ENCODE data around the gene TRAPPC13. TPM values are rescaled to one million over a fixed set of nuclear protein-coding genes. Genes with fewer than 3 reads are reported as not detected.
"Not testable (repeated sequence)": the region's sequence is repeated elsewhere in the genome, so short reads cannot be mapped to it uniquely, and the experiment has no call there.

Gene TRAPPC13
- total RNA-seq, 1 donor from 2014 or later: 26.3 TPM

- DNase-seq: not testable (repeated sequence)
These were observed 51.2 kb downstream of the TRAPPC13 start for GRCh38 chr5:65676056-65676455.

GRCh38 chr5:65682148-65682547 lies 57.3 kb downstream of the TRAPPC13 start:
- no peak for DNase-seq

GRCh38 chr5:65693121-65693520 lies 68.3 kb downstream of the TRAPPC13 start:
- DNase-seq: no peak

GRCh38 chr5:65695162-65695755 lies 70.4 kb downstream of the TRAPPC13 start:
- no peak for DNase-seq

GRCh38 chr5:65695896-65696295 lies 71.1 kb downstream of the TRAPPC13 start:
- DNase-seq: peak; percentile 17

- no peak for DNase-seq
These were observed 72.1 kb downstream of the TRAPPC13 start for GRCh38 chr5:65696892-65697291.

- DNase-seq: no peak
These were observed 74.5 kb downstream of the TRAPPC13 start for GRCh38 chr5:65699338-65699737.

GRCh38 chr5:65702036-65702435 lies 77.2 kb downstream of the TRAPPC13 start:
- no peak for DNase-seq

- no peak for DNase-seq
These were observed 79.9 kb downstream of the TRAPPC13 start for GRCh38 chr5:65704621-65705239.

- DNase-seq: no peak
These were observed 82.8 kb downstream of the TRAPPC13 start for GRCh38 chr5:65707663-65708062.

- DNase-seq: no peak
These were observed 83.3 kb downstream of the TRAPPC13 start for GRCh38 chr5:65708145-65708544.

Small RNA genes within 50 kb of the gene (small RNA-seq; reads per million reads assigned to genes)
- not detected for gene RNU6-540P (ENCODE audit: low replicate concordance)

Other genes with a start within 250 kb of the TRAPPC13 start
- gene ADAMTS6, start 143.1 kb upstream of the TRAPPC13 start, total RNA-seq: 7.0 TPM
- gene CENPK, start 61.9 kb upstream of the TRAPPC13 start, total RNA-seq: 20.3 TPM
- gene PPWD1, start 61.7 kb upstream of the TRAPPC13 start, total RNA-seq: 77.7 TPM
- 35.0 TPM for gene TRIM23, start 694 bp upstream of the TRAPPC13 start, total RNA-seq
- gene SHLD3, start within 50 bp of the TRAPPC13 start, total RNA-seq: 4.2 TPM
- gene SGTB, start 97.1 kb downstream of the TRAPPC13 start, total RNA-seq: 7.3 TPM
- gene NLN, start 97.2 kb downstream of the TRAPPC13 start, total RNA-seq: 16.0 TPM

Data from skin of body (tissue), 3 donors.